Hematopoietic multipotent progenitor cell (in vitro differentiated cells): ENCODE data around the gene GSX1. TPM values are rescaled to one million over a fixed set of nuclear protein-coding genes. Genes with fewer than 3 reads are reported as not detected.
"Not testable (repeated sequence)": the region's sequence is repeated elsewhere in the genome, so short reads cannot be mapped to it uniquely, and the experiment has no call there.

Experiments
- DNase-seq, 3 donors: peaks; one replicate each; pipeline ENCODE4 v3.0.0-alpha.2; 2011 to 2015; ENCODE audit warnings: low read depth in 2 of 3, low spot score in 2 of 3
- total RNA-seq: library from RNA; depleted of rRNA; stranded (reverse); fragments of >200 nt; gene quantifications from one replicate; pipeline ENCODE4 v1.2.3, GENCODE V29; 2012

Gene GSX1
- total RNA-seq, 1 donor: not detected

GRCh38 chr13:27793507-27794367 is 1.5 kb downstream of the GSX1 start:
- no peak for DNase-seq

- no peak for DNase-seq
Observed at GRCh38 chr13:27794368-27794691, 2.0 kb downstream of the GSX1 start.

GRCh38 chr13:27794921-27795717 is 2.8 kb downstream of the GSX1 start:
- DNase-seq: no peak

GRCh38 chr13:27795718-27796019 is 3.4 kb downstream of the GSX1 start:
- DNase-seq: no peak

- DNase-seq: no peak
Observed at GRCh38 chr13:27796544-27797227, 4.4 kb downstream of the GSX1 start.

GRCh38 chr13:27797228-27797624 is 4.9 kb downstream of the GSX1 start:
- DNase-seq: no peak

GRCh38 chr13:27806744-27807387 is 14.6 kb downstream of the GSX1 start:
- DNase-seq: no peak

- DNase-seq: no peak
Observed at GRCh38 chr13:27808851-27809550, 16.7 kb downstream of the GSX1 start.

- DNase-seq: no peak
Observed at GRCh38 chr13:27810009-27810408, 17.7 kb downstream of the GSX1 start.

GRCh38 chr13:27810461-27810860 is 18.2 kb downstream of the GSX1 start:
- DNase-seq: no peak

GRCh38 chr13:27813826-27814225 is 21.5 kb downstream of the GSX1 start:
- DNase-seq: no peak

GRCh38 chr13:27817832-27818231 is 25.5 kb downstream of the GSX1 start:
- DNase-seq: not testable (repeated sequence)

GRCh38 chr13:27820524-27821482 is 28.5 kb downstream of the GSX1 start:
- DNase-seq: no peak

GRCh38 chr13:27821566-27821965 is 29.3 kb downstream of the GSX1 start:
- DNase-seq: no peak

- DNase-seq: no peak
Observed at GRCh38 chr13:27822258-27822872, 30.1 kb downstream of the GSX1 start.

- no peak for DNase-seq
Observed at GRCh38 chr13:27822873-27823311, 30.6 kb downstream of the GSX1 start.

GRCh38 chr13:27824121-27824520 is 31.8 kb downstream of the GSX1 start:
- no peak for DNase-seq

- no peak for DNase-seq
Observed at GRCh38 chr13:27825072-27825471, 32.8 kb downstream of the GSX1 start.
